HepG2 (cell line): ENCODE data around the gene ITPR1. TPM values are rescaled to one million over a fixed set of nuclear protein-coding genes. Genes with fewer than 3 reads are reported as not detected.
A peak's percentile ranks its signal among the peaks of the same experiment; 100 is the strongest.

ENCODE experiments used
- ARNT2 ChIP-seq: sonication (generic); formaldehyde crosslinking; IDR thresholded peaks from 2 replicates; pipeline ENCODE4 v1.8.0; 2022; ENCODE audit warnings: mild to moderate bottlenecking, low read depth, missing genetic modification reagents, moderate library complexity
- ATF1 ChIP-seq: IDR thresholded peaks from 2 replicates; pipeline ENCODE4 v1.6.1; 2016; ENCODE audit warnings: mild to moderate bottlenecking, control low read depth
- CBX5 ChIP-seq: sonication (generic); formaldehyde crosslinking; IDR thresholded peaks from 2 replicates; pipeline ENCODE4 v1.4.0; 2020; ENCODE audit warnings: missing genetic modification reagents, borderline replicate concordance
- CHD2 ChIP-seq: IDR thresholded peaks from 2 replicates; pipeline ENCODE4 v1.6.1; 2011; ENCODE audit warnings: low read depth, low read length, improper control_type of control experiment
- DPF2 ChIP-seq: sonication (generic); formaldehyde crosslinking; IDR thresholded peaks from 2 replicates; pipeline ENCODE4 v1.4.0; 2020; ENCODE audit warnings: mild to moderate bottlenecking, low read depth, missing genetic modification reagents, borderline replicate concordance
- EZH2 ChIP-seq: conservative IDR thresholded peaks from 2 replicates; pipeline ENCODE4 v1.6.1; 2012; ENCODE audit warnings: mild to moderate bottlenecking, low read depth, low read length, moderate library complexity
- GPN1 ChIP-seq: sonication (generic); formaldehyde crosslinking; IDR thresholded peaks from 2 replicates; pipeline ENCODE4 v1.5.1; 2020; ENCODE audit warnings: missing genetic modification reagents, borderline replicate concordance
- RARG ChIP-seq: sonication (generic); formaldehyde crosslinking; IDR thresholded peaks from 2 replicates; pipeline ENCODE4 v1.4.0; 2020; ENCODE audit warnings: low read depth, mild to moderate bottlenecking, missing genetic modification reagents
- SYNCRIP ChIP-seq: fragments of 200-400 bp; formaldehyde crosslinking; IDR thresholded peaks from 2 replicates; pipeline ENCODE4 v1.6.1; 2018; ENCODE audit warnings: mild to moderate bottlenecking, low read depth, low read length; ENCODE audit not compliant: insufficient read depth
- TBL1XR1 ChIP-seq: fragments of 150-350 bp; IDR thresholded peaks from 2 replicates; pipeline ENCODE4 v1.6.1; 2014; ENCODE audit warnings: borderline replicate concordance, low read length; ENCODE audit not compliant: partially characterized antibody
- TGIF2 ChIP-seq: IDR thresholded peaks from 2 replicates; pipeline ENCODE4 v1.6.1; 2016; ENCODE audit warnings: control low read depth, missing compliant biosample characterization
- XBP1 ChIP-seq: sonication (generic); formaldehyde crosslinking; IDR thresholded peaks from 2 replicates; pipeline ENCODE4 v1.5.0; 2020; ENCODE audit warnings: missing genetic modification reagents
- ZBTB38 ChIP-seq: sonication (generic); formaldehyde crosslinking; IDR thresholded peaks from 2 replicates; pipeline ENCODE4 v1.5.1; 2020; ENCODE audit warnings: mild to moderate bottlenecking, missing genetic modification reagents
- ZNF12 ChIP-seq: sonication (generic); formaldehyde crosslinking; IDR thresholded peaks from 2 replicates; pipeline ENCODE4 v1.5.0; 2020; ENCODE audit warnings: missing genetic modification reagents
- ZNF382 ChIP-seq: sonication (generic); formaldehyde crosslinking; IDR thresholded peaks from 2 replicates; pipeline ENCODE4 v1.5.0; 2020; ENCODE audit warnings: missing genetic modification reagents, mild to moderate bottlenecking, borderline replicate concordance
- ZNF567 ChIP-seq: sonication (generic); formaldehyde crosslinking; IDR thresholded peaks from 2 replicates; pipeline ENCODE4 v1.8.1; 2023; ENCODE audit warnings: mild to moderate bottlenecking, missing genetic modification reagents, borderline replicate concordance
- ZNF746 ChIP-seq: sonication (generic); formaldehyde crosslinking; IDR thresholded peaks from 2 replicates; pipeline ENCODE4 v1.8.0; 2022; ENCODE audit warnings: mild to moderate bottlenecking, missing genetic modification reagents
- ZSCAN9 ChIP-seq: IDR thresholded peaks from 2 replicates; pipeline ENCODE4 v1.6.1; 2016; ENCODE audit warnings: borderline replicate concordance
- ZZZ3 ChIP-seq: sonication (generic); formaldehyde crosslinking; IDR thresholded peaks from 2 replicates; pipeline ENCODE4 v1.4.0; 2020; ENCODE audit warnings: missing genetic modification reagents, mild to moderate bottlenecking, borderline replicate concordance
- polyA plus RNA-seq, 8 experiments: library from polyadenylated mRNA; depleted of rRNA in 3 of 8; stranded (reverse) in 7 of 8; unstranded in 1 of 8; fragments of >200 nt; fragmentation: Illumina TruSeq in 4 of 8; extraction: Trizol in 4 of 8; gene quantifications; 2 replicates each; pipeline versions ENCODE4 v1.2.1 to v1.2.3, GENCODE V29; 2011 to 2016; ENCODE audit warnings: low read depth in 4 of 8, missing spikeins in 1 of 8, mixed read lengths in 1 of 8; ENCODE audit not compliant: insufficient read depth in 1 of 8
- total RNA-seq, 5 experiments: library from RNA; depleted of rRNA; stranded (reverse); fragments of >200 nt; fragmentation: Illumina TruSeq; extraction: Trizol; gene quantifications; 2 replicates each; pipeline ENCODE4 v1.2.3, GENCODE V29; 2016; ENCODE audit warnings: low read depth in 1 of 5
- TF ChIP-seq, protein P1 (sequence below): sonication (generic); formaldehyde crosslinking; IDR thresholded peaks from 2 replicates; pipeline ENCODE4 v1.4.0; 2020; ENCODE audit warnings: missing genetic modification reagents
- TF ChIP-seq, protein P2 (sequence below): IDR thresholded peaks from 2 replicates; pipeline ENCODE4 v1.4.0; 2020; ENCODE audit warnings: mild to moderate bottlenecking, missing genetic modification reagents

ITPR1 gene
- total and polyA plus RNA-seq, 2 of the 13 experiments (the other 11 are each of a cell fraction or from before 2014, with no cell fraction given): 10.0 to 11.4 TPM

DNA sequence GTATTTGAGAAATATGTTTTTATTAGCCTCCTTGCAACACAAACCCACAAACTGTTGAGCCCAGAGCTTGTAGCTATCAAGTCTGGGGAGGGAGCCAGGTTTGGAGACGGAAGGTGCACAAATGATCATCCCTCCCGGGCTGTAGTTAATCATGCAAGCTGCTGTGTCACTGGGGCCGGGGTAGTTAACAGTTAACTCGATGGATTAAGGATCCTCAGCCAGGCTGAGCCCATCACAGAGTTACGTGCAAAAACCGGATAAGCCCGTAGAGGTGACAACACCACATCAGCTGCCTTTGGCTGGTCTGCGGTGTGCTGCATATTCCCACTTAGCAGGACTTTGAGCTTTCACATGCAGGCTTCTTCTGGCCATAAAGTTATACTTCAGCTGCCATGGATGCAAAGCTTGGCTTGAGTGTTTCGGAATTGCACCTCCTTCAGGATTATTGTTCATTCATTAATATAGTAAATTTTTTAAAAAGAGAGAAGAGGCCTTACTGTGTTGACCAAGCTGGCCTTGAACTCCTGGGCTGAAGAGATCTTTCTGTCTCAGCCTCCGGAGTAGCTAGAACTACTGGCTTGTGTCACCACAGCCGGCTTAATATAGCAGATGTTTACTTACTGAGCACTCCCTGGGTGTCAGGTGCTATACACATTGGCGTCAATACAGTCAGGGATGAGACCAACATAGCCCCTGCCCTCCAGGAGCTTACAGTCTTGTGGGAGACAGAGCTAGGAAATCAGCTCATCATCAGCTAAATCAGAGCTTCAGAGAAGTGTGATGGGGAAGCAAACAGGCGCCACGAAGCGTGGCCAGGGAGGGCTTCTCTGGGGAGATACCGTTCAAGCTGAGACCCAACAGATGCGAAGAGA, 259.3 kb downstream of the ITPR1 start (continued):
- no peak for TF ChIP-seq XBP1
- no peak for TF ChIP-seq RARG (CRISPR knock-in tag)
- peak; percentile 63; the same call in 1 of the 2 replicates for TF ChIP-seq TGIF2 (CRISPR knock-in tag)
- TF ChIP-seq ARNT2: no peak
- no peak for TF ChIP-seq ZZZ3 (CRISPR knock-in tag)
- TF ChIP-seq, protein P1, sequence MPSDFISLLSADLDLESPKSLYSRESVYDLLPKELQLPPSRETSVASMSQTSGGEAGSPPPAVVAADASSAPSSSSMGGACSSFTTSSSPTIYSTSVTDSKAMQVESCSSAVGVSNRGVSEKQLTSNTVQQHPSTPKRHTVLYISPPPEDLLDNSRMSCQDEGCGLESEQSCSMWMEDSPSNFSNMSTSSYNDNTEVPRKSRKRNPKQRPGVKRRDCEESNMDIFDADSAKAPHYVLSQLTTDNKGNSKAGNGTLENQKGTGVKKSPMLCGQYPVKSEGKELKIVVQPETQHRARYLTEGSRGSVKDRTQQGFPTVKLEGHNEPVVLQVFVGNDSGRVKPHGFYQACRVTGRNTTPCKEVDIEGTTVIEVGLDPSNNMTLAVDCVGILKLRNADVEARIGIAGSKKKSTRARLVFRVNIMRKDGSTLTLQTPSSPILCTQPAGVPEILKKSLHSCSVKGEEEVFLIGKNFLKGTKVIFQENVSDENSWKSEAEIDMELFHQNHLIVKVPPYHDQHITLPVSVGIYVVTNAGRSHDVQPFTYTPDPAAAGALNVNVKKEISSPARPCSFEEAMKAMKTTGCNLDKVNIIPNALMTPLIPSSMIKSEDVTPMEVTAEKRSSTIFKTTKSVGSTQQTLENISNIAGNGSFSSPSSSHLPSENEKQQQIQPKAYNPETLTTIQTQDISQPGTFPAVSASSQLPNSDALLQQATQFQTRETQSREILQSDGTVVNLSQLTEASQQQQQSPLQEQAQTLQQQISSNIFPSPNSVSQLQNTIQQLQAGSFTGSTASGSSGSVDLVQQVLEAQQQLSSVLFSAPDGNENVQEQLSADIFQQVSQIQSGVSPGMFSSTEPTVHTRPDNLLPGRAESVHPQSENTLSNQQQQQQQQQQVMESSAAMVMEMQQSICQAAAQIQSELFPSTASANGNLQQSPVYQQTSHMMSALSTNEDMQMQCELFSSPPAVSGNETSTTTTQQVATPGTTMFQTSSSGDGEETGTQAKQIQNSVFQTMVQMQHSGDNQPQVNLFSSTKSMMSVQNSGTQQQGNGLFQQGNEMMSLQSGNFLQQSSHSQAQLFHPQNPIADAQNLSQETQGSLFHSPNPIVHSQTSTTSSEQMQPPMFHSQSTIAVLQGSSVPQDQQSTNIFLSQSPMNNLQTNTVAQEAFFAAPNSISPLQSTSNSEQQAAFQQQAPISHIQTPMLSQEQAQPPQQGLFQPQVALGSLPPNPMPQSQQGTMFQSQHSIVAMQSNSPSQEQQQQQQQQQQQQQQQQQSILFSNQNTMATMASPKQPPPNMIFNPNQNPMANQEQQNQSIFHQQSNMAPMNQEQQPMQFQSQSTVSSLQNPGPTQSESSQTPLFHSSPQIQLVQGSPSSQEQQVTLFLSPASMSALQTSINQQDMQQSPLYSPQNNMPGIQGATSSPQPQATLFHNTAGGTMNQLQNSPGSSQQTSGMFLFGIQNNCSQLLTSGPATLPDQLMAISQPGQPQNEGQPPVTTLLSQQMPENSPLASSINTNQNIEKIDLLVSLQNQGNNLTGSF (CRISPR knock-in tag): no peak
- TF ChIP-seq CHD2: no peak
- TF ChIP-seq ZSCAN9 (CRISPR knock-in tag): peak; percentile 46; the same call in 1 of the 2 replicates
- TF ChIP-seq ZNF746 (CRISPR knock-in tag): peak; percentile 81; the same call in 1 of the 2 replicates
- TF ChIP-seq EZH2: no peak
- TF ChIP-seq ATF1 (CRISPR knock-in tag): no peak
- peak; percentile 78; the same call in 1 of the 2 replicates for TF ChIP-seq CBX5 (CRISPR knock-in tag)
- 0 out of 2 replicates have a peak, but pooled peaks have one; percentile 10 for TF ChIP-seq ZNF12 (CRISPR knock-in tag)
- TF ChIP-seq, protein P2, sequence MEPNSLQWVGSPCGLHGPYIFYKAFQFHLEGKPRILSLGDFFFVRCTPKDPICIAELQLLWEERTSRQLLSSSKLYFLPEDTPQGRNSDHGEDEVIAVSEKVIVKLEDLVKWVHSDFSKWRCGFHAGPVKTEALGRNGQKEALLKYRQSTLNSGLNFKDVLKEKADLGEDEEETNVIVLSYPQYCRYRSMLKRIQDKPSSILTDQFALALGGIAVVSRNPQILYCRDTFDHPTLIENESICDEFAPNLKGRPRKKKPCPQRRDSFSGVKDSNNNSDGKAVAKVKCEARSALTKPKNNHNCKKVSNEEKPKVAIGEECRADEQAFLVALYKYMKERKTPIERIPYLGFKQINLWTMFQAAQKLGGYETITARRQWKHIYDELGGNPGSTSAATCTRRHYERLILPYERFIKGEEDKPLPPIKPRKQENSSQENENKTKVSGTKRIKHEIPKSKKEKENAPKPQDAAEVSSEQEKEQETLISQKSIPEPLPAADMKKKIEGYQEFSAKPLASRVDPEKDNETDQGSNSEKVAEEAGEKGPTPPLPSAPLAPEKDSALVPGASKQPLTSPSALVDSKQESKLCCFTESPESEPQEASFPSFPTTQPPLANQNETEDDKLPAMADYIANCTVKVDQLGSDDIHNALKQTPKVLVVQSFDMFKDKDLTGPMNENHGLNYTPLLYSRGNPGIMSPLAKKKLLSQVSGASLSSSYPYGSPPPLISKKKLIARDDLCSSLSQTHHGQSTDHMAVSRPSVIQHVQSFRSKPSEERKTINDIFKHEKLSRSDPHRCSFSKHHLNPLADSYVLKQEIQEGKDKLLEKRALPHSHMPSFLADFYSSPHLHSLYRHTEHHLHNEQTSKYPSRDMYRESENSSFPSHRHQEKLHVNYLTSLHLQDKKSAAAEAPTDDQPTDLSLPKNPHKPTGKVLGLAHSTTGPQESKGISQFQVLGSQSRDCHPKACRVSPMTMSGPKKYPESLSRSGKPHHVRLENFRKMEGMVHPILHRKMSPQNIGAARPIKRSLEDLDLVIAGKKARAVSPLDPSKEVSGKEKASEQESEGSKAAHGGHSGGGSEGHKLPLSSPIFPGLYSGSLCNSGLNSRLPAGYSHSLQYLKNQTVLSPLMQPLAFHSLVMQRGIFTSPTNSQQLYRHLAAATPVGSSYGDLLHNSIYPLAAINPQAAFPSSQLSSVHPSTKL (CRISPR knock-in tag): peak; percentile 85; the same call in 1 of the 2 replicates
- peak; percentile 38 for TF ChIP-seq TBL1XR1
- TF ChIP-seq GPN1 (CRISPR knock-in tag): no peak
- TF ChIP-seq DPF2 (CRISPR knock-in tag): peak; percentile 44; the same call in 1 of the 2 replicates
- TF ChIP-seq SYNCRIP: no peak
- no peak for TF ChIP-seq ZNF382 (CRISPR knock-in tag)
- TF ChIP-seq ZNF567 (CRISPR knock-in tag): 0 out of 2 replicates have a peak, but pooled peaks have one; percentile 67
- TF ChIP-seq ZBTB38 (CRISPR knock-in tag): no peak
